Body of pancreas (tissue), 4 donors: ENCODE results near the gene ANKRD23. TPM values are rescaled to one million over a fixed set of nuclear protein-coding genes. Genes with fewer than 3 reads are reported as not detected.

Source experiments
- ATAC-seq: fragments of 150-250 bp; one replicate; pipeline ENCODE4 v1.9.1; 2016
- DNase-seq, 4 donors: peaks; one replicate each; pipeline ENCODE4 v3.0.0-alpha.2; 2019
- H3K27ac ChIP-seq, 4 donors: fragments of 200-600 bp; sonication (generic); 1 replicate in 3 of 4; 2 replicates in 1 of 4; pipeline versions ENCODE4 v1.5.1 to v1.6.1; 2016 to 2019; ENCODE audit warnings: mild to moderate bottlenecking in 1 of 4, mixed read lengths in 1 of 4, moderate library complexity in 1 of 4
- H3K27me3 ChIP-seq, 2 donors: fragments of 200-600 bp; sonication (generic); one replicate each; pipeline ENCODE4 v1.6.0; 2016; ENCODE audit warnings: mild to moderate bottlenecking in 1 of 2
- H3K36me3 ChIP-seq, 2 donors: fragments of 200-600 bp; sonication (generic); replicated peaks in 1 of 2; 2 replicates each; pipeline ENCODE4 v1.5.1; 2016; ENCODE audit warnings: low read depth in 2 of 2; ENCODE audit not compliant: insufficient read depth in 1 of 2
- H3K4me1 ChIP-seq: fragments of 200-600 bp; sonication (generic); one replicate; pipeline ENCODE4 v1.6.0; 2016
- H3K4me3 ChIP-seq, 2 donors: fragments of 200-600 bp; sonication (generic); 1 replicate in 1 of 2; 2 replicates in 1 of 2; pipeline ENCODE4 v1.5.1; 2016 to 2019
- H3K9me3 ChIP-seq, 3 donors: fragments of 200-600 bp; sonication (generic); 1 replicate in 2 of 3; 2 replicates in 1 of 3; pipeline ENCODE4 v1.5.1; 2016
- POLR2A ChIP-seq, 3 donors: fragments of 450-650 bp; IDR thresholded peaks; one replicate each; pipeline ENCODE4 v1.6.1; 2016; ENCODE audit warnings: antibody characterized with exemption in 3 of 3, mild to moderate bottlenecking in 2 of 3
- WGBS, 2 donors: methylation state at CpG; one replicate each; pipeline ENCODE4 v1.1.5; 2017; 5-methylcytosine and 5-hydroxymethylcytosine counted together
- intact Hi-C: fragments of 100-400 bp; cut with DNase I; formaldehyde crosslinking; loops from one replicate; pipeline ENCODE4 v1.15.1; 2023
- total RNA-seq, 2 donors: library from RNA; depleted of rRNA; stranded (reverse); fragments of >200 nt; gene quantifications; one replicate each; pipeline ENCODE4 v1.1.0, GENCODE V29; 2016
- TF ChIP-seq, protein P1 (sequence below), 7 experiments: fragments of 450-650 bp in 4 of 7; fragments of 200-600 bp in 3 of 7; sonication (generic) in 3 of 7; IDR thresholded peaks; one replicate each; pipeline ENCODE4 v1.5.1; 2016 to 2019; ENCODE audit warnings: antibody characterized with exemption in 7 of 7

ANKRD23 gene
- total RNA-seq, 2 donors from 2014 or later, result 4.2 to 12.9 TPM

DNA sequence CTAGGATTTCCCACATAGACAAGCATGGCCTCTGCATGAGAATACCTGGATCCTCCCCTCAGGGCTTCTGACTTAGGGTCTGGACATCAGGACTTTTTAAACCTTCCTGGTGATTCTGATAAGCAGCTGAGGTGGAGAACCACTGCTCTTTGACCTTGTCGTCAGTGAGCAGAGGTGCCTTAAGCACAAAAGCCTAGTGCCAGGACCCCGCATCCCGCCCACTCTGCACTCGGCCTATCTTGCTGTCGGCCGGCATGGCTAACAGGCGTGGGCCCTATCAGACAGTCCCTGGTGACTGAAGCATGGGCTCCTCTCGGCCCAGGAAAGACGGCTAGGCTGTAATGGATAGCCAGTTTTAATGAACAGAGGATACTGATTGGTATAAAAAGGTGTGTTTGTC, 6.2 kb downstream of the ANKRD23 start:
- H3K27me3 ChIP-seq, result no peaks in the 10 kb centered on the region
- H3K27ac ChIP-seq, result no peak overlapping the region
- H3K4me3 ChIP-seq, result no peak overlapping the region
- no peaks in the 10 kb centered on the region for H3K36me3 ChIP-seq
- WGBS, 2 donors, result 86 to 88% methylated on average over 9 of the region's 9 CpGs
- TF ChIP-seq POLR2A (IDR thresholded peaks at IDR 0.05), result no peak
- TF ChIP-seq, protein P1, sequence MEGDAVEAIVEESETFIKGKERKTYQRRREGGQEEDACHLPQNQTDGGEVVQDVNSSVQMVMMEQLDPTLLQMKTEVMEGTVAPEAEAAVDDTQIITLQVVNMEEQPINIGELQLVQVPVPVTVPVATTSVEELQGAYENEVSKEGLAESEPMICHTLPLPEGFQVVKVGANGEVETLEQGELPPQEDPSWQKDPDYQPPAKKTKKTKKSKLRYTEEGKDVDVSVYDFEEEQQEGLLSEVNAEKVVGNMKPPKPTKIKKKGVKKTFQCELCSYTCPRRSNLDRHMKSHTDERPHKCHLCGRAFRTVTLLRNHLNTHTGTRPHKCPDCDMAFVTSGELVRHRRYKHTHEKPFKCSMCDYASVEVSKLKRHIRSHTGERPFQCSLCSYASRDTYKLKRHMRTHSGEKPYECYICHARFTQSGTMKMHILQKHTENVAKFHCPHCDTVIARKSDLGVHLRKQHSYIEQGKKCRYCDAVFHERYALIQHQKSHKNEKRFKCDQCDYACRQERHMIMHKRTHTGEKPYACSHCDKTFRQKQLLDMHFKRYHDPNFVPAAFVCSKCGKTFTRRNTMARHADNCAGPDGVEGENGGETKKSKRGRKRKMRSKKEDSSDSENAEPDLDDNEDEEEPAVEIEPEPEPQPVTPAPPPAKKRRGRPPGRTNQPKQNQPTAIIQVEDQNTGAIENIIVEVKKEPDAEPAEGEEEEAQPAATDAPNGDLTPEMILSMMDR (IDR thresholded peaks at IDR 0.05), result no peak
- DNase-seq, result no peak
- H3K9me3 ChIP-seq, result no peaks in the 10 kb centered on the region
- ATAC-seq, result no peak
- intact Hi-C loops, result no loop called here
- peaks cover 14% of the 10 kb centered on the region for H3K4me1 ChIP-seq

DNA sequence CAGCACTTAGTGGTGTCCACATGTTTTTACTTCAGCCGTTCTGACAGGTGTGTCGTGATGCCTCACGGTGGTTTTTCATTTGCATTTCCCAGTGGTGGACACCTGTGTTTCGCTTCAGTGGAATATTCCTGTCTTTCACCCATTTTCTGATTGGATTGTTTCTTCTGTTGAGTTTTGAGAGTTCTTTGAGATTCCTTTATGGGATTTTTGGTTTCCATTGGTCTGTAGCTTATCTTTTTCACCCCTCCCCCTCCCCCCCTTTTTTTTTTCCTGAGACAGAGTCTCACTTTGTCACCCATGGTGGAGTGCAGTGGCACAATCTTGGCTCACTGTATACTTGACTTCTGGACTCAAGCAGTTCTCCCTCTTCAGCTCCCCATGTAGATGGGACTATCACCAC, 8.0 kb downstream of the ANKRD23 start:
- Histone ChIP-seq H3K36me3 (no peaks in the 10 kb centered on the region), H3K27ac (no peak overlapping the region), H3K9me3 (no peaks in the 10 kb centered on the region), H3K4me3 (no peak overlapping the region), H3K4me1 (peaks cover 32% of the 10 kb centered on the region), H3K27me3 (no peaks in the 10 kb centered on the region)
- ATAC-seq (no peak), DNase-seq (no peak)
- WGBS, 2 donors, result 93 to 97% methylated on average over 4 of the region's 4 CpGs
- TF ChIP-seq, protein P1 (IDR thresholded peaks at IDR 0.05), result no peak
- TF ChIP-seq POLR2A (IDR thresholded peaks at IDR 0.05), result no peak
- intact Hi-C loops, result no loop called here

DNA sequence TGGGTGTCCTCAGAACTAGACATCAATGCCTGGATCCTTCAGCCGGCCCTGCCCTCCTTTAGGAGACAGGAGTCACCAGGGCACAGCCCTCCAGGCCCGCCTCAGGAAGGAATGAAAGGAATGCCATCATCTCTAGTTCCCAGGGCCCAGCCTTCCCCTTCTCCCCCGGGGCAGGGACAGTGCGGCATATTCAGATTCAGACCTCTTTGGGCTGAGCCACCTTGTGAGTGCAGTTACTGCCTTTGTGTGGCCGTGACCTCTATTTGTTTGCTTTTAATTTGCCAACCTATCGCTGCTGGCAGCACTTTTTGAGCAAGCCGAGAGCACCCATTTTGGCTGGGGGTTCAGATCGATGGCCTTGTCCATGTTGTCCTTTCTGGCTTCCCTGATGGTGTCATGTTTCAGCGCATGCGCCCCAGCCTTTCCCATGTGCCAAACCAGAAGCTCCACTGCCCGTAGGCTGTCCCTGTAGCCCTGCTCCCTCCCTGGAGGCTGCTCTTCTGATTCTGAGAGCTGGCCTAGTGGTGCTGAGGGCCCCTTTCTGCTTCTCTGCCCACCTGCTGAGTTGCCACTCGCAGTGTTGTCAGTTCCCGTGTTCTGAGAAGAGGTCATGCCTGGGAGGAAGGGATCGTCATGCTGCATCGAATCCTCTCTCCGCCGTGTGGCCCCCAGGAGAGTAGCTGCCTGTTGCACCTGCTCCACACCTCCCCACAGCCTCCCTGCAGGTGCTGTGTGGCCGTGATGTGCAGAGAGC, 10.9 kb downstream of the ANKRD23 start:
- 7 to 20% methylated on average over 16 to 18 of the region's 18 CpGs for WGBS, 2 donors
- DNase-seq (peak; percentile 95 to 98 (median 98)), ATAC-seq (peak; percentile 95)
- no peak overlapping the region for H3K4me3 ChIP-seq
- intact Hi-C loops, result no loop called here
- no peaks in the 10 kb centered on the region for H3K9me3 ChIP-seq
- TF ChIP-seq POLR2A (IDR thresholded peaks at IDR 0.05), result no peak
- TF ChIP-seq, protein P1 (IDR thresholded peaks at IDR 0.05), result peak in 1 of 7 experiments; percentile 15
- H3K36me3 ChIP-seq, result peaks cover 7 to 12% of the 10 kb centered on the region in 2 donors
- H3K4me1 ChIP-seq, result peaks cover 33% of the 10 kb centered on the region
- no peaks in the 10 kb centered on the region for H3K27me3 ChIP-seq
- peak overlapping the region; percentile 62 to 87 (median 74) for H3K27ac ChIP-seq

GRCh38 chr2:96832408-96832753, 11.4 kb downstream of the ANKRD23 start:
- Histone ChIP-seq H3K4me3 (no peak overlapping the region), H3K9me3 (no peaks in the 10 kb centered on the region), H3K4me1 (peaks cover 33% of the 10 kb centered on the region), H3K27me3 (no peaks in the 10 kb centered on the region), H3K27ac (peak overlapping the region; percentile 62 to 87 (median 74)), H3K36me3 (peaks cover 13 to 17% of the 10 kb centered on the region in 2 donors)
- ATAC-seq, result no peak
- TF ChIP-seq POLR2A (IDR thresholded peaks at IDR 0.05), result no peak
- TF ChIP-seq, protein P1 (IDR thresholded peaks at IDR 0.05), result no peak
- 45 to 50% methylated on average over 9 to 11 of the region's 11 CpGs for WGBS, 2 donors
- no peak for DNase-seq
- intact Hi-C loops, result no loop called here

- ATAC-seq, result peak; percentile 52
- Histone ChIP-seq H3K4me1 (peaks cover 33% of the 10 kb centered on the region), H3K36me3 (peaks cover 13 to 21% of the 10 kb centered on the region in 2 donors), H3K27me3 (no peaks in the 10 kb centered on the region), H3K27ac (peak overlapping the region; percentile 62 to 87 (median 74)), H3K4me3 (no peak overlapping the region), H3K9me3 (no peaks in the 10 kb centered on the region)
- intact Hi-C loops, result no loop called here
- peak; percentile 63 to 73 (median 69) for DNase-seq
- WGBS, 2 donors, result 12 to 22% methylated on average over 9 to 10 of the region's 10 CpGs
- TF ChIP-seq, protein P1 (IDR thresholded peaks at IDR 0.05), result no peak
- no peak for TF ChIP-seq POLR2A (IDR thresholded peaks at IDR 0.05)
Measured at GRCh38 chr2:96831679-96832078, 12.1 kb downstream of the ANKRD23 start.
